ENCODE measurements around the gene CHD6.

DNA sequence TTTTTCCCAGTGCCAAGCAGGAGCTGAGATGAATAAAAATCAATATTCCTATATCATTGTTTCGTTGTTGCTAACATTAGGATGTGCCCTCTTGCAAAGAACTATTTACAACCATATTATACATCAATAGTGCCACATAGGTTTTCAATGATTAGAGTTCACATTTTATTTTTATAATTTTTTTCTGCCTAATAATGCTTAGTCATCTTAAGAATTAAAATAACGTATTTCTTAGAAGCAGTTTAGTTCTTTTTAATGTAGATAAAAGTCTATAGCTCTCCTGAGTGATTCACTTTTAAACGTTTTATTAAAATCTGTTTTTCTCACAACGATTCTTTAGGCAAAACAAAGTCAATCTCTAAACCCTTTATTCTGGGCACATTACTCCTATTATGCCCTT lies 71.6 kb downstream of the CHD6 start:
- TF ChIP-seq, protein P1, sequence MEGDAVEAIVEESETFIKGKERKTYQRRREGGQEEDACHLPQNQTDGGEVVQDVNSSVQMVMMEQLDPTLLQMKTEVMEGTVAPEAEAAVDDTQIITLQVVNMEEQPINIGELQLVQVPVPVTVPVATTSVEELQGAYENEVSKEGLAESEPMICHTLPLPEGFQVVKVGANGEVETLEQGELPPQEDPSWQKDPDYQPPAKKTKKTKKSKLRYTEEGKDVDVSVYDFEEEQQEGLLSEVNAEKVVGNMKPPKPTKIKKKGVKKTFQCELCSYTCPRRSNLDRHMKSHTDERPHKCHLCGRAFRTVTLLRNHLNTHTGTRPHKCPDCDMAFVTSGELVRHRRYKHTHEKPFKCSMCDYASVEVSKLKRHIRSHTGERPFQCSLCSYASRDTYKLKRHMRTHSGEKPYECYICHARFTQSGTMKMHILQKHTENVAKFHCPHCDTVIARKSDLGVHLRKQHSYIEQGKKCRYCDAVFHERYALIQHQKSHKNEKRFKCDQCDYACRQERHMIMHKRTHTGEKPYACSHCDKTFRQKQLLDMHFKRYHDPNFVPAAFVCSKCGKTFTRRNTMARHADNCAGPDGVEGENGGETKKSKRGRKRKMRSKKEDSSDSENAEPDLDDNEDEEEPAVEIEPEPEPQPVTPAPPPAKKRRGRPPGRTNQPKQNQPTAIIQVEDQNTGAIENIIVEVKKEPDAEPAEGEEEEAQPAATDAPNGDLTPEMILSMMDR (tag by site-specific recombination; IDR thresholded peaks at IDR 0.05), result no peak
- TF ChIP-seq, protein P2, sequence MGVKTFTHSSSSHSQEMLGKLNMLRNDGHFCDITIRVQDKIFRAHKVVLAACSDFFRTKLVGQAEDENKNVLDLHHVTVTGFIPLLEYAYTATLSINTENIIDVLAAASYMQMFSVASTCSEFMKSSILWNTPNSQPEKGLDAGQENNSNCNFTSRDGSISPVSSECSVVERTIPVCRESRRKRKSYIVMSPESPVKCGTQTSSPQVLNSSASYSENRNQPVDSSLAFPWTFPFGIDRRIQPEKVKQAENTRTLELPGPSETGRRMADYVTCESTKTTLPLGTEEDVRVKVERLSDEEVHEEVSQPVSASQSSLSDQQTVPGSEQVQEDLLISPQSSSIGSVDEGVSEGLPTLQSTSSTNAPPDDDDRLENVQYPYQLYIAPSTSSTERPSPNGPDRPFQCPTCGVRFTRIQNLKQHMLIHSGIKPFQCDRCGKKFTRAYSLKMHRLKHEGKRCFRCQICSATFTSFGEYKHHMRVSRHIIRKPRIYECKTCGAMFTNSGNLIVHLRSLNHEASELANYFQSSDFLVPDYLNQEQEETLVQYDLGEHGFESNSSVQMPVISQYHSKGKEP (tag by site-specific recombination; IDR thresholded peaks at IDR 0.05), result no peak
- TF ChIP-seq, protein P3, sequence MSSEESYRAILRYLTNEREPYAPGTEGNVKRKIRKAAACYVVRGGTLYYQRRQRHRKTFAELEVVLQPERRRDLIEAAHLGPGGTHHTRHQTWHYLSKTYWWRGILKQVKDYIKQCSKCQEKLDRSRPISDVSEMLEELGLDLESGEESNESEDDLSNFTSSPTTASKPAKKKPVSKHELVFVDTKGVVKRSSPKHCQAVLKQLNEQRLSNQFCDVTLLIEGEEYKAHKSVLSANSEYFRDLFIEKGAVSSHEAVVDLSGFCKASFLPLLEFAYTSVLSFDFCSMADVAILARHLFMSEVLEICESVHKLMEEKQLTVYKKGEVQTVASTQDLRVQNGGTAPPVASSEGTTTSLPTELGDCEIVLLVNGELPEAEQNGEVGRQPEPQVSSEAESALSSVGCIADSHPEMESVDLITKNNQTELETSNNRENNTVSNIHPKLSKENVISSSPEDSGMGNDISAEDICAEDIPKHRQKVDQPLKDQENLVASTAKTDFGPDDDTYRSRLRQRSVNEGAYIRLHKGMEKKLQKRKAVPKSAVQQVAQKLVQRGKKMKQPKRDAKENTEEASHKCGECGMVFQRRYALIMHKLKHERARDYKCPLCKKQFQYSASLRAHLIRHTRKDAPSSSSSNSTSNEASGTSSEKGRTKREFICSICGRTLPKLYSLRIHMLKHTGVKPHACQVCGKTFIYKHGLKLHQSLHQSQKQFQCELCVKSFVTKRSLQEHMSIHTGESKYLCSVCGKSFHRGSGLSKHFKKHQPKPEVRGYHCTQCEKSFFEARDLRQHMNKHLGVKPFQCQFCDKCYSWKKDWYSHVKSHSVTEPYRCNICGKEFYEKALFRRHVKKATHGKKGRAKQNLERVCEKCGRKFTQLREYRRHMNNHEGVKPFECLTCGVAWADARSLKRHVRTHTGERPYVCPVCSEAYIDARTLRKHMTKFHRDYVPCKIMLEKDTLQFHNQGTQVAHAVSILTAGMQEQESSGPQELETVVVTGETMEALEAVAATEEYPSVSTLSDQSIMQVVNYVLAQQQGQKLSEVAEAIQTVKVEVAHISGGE (tag by site-specific recombination; conservative IDR thresholded peaks at IDR 0.05; ENCODE audit: low read depth), result no peak
- no peak for TF ChIP-seq ZNF302 (tag by site-specific recombination; IDR thresholded peaks at IDR 0.05; ENCODE audit: low read depth)
- TF ChIP-seq ZNF274 (IDR thresholded peaks at IDR 0.05; ENCODE audit: low read length), result no peak
- TF ChIP-seq ZNF274 (tag by site-specific recombination; IDR thresholded peaks at IDR 0.05; ENCODE audit: borderline replicate concordance), result no peak
- TF ChIP-seq GLIS2 (tag by site-specific recombination; IDR thresholded peaks at IDR 0.05), result no peak
- TF ChIP-seq TCF7L2 (IDR thresholded peaks at IDR 0.05; ENCODE audit: borderline replicate concordance, low read depth, low read length), result no peak
- TF ChIP-seq SETDB1 (IDR thresholded peaks at IDR 0.05; ENCODE audit: insufficient read length, low read length), result no peak
- TF ChIP-seq SP3 (tag by site-specific recombination; IDR thresholded peaks at IDR 0.05), result no peak
